LNCaP clone FGC (cell line): ENCODE measurements around the gene COA8.

Experiments used
- DNase-seq: peaks from one replicate; pipeline ENCODE4 v3.0.0-alpha.2; 2011; ENCODE audit warnings: low read depth
- H3K4me3 ChIP-seq: 2 replicates; pipeline ENCODE4 v1.5.1; 2011; ENCODE audit warnings: mild to moderate bottlenecking, low read depth, low read length, control low read depth
- TF ChIP-seq, protein P1 (sequence below): IDR thresholded peaks from 2 replicates; pipeline ENCODE4 v1.5.1; 2012; ENCODE audit warnings: mild to moderate bottlenecking; ENCODE audit not compliant: control insufficient read depth, insufficient read depth; ENCODE audit errors: extremely low read depth

COA8 gene

DNA sequence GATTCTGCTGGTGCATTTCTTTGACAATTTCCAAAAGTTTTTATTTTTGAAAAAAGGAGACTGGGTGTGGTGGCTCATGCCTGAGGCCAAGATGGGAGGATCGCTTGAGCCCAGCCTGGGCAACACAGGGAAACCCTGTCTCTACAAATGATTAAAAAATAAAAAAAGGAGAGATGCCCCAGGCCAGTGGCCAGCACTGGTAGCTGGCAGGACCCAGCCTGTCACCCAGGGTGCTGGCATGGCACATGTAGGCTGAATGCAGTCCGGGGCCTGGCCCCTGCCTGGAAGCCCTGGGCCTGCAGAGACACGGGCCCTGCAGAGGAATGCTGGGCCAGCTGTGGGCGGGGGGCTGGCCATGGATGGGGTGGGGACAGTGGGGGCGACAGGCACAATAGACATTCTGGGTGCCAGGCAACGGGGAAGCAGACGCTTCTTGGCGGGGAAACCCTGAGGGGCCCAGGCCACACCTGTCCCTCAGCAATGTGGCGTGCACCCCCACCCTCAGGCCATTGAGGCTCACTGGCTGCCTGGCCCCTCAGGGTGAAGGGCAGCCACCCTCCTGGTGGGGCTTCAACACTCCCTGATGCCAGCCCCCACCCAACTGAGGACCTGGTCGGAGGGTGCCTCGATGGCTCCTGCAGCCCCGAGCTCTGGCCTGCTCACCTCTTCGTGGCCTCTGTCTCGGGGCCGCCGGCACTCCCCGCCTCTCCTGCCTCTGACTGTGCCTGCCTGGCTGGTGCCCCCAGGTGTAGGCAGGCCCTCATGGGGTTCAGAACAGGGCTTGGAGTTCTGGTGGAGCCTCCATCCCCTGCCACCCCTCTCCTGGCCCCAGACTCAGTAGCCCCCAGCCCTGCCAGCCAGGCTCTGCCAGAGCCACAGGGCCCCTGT, 21.7 kb upstream of the COA8 start:
- no peak for DNase-seq
- TF ChIP-seq, protein P1, sequence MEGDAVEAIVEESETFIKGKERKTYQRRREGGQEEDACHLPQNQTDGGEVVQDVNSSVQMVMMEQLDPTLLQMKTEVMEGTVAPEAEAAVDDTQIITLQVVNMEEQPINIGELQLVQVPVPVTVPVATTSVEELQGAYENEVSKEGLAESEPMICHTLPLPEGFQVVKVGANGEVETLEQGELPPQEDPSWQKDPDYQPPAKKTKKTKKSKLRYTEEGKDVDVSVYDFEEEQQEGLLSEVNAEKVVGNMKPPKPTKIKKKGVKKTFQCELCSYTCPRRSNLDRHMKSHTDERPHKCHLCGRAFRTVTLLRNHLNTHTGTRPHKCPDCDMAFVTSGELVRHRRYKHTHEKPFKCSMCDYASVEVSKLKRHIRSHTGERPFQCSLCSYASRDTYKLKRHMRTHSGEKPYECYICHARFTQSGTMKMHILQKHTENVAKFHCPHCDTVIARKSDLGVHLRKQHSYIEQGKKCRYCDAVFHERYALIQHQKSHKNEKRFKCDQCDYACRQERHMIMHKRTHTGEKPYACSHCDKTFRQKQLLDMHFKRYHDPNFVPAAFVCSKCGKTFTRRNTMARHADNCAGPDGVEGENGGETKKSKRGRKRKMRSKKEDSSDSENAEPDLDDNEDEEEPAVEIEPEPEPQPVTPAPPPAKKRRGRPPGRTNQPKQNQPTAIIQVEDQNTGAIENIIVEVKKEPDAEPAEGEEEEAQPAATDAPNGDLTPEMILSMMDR = no peak
- no peak overlapping the region for H3K4me3 ChIP-seq

DNA sequence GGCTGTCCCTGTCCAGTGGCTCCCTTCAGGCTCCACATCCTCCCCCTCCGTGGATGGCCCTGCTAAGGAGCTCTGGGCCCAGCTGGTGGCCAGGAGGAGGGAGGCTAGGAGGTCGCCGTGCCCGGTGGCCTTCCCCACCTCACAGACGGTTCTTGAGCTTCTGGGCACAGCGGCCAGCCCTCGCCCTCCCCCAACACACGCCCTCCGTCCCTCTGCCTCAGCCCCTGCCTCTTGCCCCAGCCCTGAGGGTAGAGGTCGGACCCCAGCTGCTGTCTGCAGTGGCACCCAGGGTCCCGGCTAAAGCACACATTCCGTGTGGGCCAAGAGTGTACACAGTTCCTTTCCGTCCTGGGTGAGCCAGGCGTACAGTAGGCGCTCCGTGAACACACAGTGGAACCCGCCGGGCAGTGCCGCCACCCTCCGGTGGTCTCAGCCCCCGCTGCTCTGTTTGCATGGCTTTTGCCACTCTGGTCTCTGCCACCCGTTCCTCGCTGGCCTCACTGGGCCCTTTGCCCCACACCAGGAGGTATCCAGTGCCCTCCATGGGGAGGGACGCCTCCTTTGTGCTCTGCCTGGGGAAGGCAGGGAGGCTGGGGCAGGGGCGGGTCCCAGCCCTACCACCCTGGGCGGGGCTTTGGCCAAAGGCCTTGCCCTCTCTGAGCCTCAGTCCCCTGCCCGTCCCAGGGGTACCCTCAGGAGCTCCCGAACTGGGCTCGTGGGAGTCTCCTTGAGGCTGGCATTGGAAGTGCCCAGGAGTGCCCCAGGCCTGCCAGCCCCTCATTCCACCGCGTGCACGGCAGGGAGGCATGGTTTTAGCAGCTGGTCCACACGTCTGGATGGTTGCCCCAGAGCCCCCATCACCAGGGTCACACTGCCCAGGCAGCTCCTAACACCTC, 20.8 kb upstream of the COA8 start:
- TF ChIP-seq, protein P1 = no peak
- no peak overlapping the region for H3K4me3 ChIP-seq
- DNase-seq = no peak

DNA sequence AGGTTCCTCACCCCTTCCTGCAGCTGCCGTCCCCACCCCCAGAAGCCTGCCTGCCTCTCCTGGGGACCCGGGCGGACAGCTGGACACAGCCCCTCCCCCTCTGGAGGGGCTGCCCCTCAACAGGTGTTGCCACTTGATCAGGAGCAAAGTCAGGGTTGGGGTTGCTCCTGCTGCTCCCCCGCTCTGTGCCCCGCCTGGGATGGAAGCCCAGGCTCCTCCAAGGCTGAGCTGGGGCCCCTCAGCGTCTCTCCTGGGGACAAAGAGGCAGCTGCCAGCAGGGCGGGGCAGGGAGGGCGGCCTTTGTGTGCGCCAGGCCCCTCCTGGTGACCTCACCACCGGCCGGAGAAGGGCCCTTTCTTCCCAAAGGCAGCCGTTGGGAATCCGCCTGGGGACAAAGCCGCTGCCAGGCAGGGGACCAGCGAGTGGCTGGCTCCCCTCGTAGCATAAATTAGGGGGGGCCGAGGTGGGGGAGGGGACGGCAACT, 20.1 kb upstream of the COA8 start:
- H3K4me3 ChIP-seq = no peak overlapping the region
- DNase-seq = no peak
- TF ChIP-seq, protein P1 = no peak

DNA sequence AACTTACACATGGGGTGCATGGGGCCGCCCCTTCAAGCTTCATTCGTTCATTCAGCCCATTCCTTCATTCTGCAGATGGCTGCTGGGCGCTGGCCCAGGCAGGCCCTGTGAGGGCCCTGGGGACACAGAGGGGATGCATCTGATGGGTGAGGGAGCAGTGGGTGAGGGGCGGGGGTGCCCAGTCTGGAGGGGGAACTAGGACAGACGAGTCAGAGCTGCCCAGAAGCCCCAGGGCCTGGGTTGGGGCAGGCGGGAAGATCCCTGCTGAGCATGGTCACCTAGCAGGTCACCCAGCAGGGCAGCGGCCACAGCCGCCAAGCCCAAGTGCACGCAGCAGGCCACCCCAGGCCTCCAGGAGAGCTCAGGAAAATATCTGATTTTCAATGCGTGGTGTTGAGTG, 19.6 kb upstream of the COA8 start:
- TF ChIP-seq, protein P1 = no peak
- no peak for DNase-seq
- no peak overlapping the region for H3K4me3 ChIP-seq

DNA sequence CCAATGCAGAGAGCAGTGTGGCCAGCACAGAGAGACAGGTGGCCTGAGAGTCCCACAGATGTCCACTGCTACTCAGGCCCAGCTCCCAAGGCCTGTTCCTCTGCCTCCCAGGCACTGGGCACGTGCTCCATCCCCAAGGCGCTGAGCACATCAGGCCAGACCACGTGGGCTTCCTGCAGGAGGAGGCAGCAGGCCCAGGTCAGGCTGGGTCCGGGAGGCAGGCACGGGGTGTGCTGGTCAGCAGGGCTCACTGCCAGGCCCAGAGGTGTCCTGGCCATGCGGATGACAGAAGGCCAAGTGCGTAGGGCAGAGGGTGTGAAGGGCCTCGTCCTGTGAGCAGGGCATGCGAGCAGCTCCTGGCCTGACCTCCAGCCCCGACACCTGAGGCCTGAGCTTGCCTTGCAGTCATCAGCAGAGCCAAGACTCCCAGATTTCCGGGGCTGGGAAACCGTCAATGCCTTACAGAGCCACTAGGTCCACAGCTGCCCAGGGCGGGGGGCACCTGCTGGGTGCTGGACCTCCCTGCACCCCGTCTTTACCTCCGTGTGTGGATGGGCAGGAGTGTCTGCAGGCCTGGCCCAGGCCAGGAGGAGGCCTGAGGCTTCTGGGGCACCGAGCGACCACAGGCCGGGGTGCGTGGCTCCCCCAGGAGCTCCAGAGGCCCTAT, 18.9 kb upstream of the COA8 start:
- TF ChIP-seq, protein P1 = no peak
- DNase-seq = no peak
- no peak overlapping the region for H3K4me3 ChIP-seq

DNA sequence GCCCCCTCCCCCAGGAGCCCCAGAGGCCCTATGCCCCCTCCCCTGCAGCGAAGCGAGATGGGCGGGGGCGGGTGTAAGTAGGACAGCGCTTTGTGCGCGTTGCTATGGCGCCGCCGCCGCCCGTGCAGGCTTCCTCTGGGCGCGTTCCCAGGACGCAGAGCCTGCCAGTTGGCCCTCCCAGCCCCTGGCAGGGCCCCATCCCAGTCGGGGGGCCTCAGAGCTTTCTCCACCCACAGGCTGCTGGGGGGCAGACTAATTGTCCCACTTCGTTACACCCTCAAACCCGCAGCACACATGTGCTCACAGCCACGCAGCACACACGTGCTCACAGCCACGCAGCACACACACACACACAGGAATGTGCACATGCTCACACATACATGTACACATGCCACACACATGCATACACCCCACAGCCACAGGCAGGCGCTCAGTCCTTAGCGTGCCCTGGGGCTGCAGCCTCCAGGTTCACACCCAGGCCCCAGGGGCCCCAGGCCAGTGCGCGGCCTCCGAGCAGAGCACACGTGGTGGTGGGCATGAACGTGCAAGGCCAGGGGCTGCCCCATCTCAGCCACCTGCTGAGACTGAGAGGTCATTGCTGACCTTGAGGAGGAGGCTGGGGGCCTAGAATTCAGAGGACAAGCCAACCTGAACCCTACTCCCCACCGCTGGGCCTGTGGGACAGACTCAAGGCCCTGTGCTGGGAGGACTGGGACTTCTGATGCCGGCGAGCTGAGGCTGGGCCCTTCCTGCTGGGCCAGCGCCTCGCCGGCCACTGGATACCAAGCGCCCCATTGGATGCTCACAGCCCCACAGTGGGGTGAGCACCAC, 18.2 kb upstream of the COA8 start:
- DNase-seq = no peak
- no peak overlapping the region for H3K4me3 ChIP-seq
- TF ChIP-seq, protein P1 = no peak
